ENCODE data around the gene NR2E1.

The NR2E1 gene

GRCh38 chr6:108211671-108212070 is 45.8 kb downstream of the NR2E1 start:
- DNase-seq, result no peak

GRCh38 chr6:108222064-108222463 is 56.2 kb downstream of the NR2E1 start:
- no peak for DNase-seq

GRCh38 chr6:108222504-108222903 is 56.7 kb downstream of the NR2E1 start:
- DNase-seq, result no peak

- no peak for DNase-seq
Observed at GRCh38 chr6:108227290-108227689, 61.5 kb downstream of the NR2E1 start.

GRCh38 chr6:108228416-108228815 is 62.6 kb downstream of the NR2E1 start:
- DNase-seq, result no peak

- no peak for DNase-seq
Observed at GRCh38 chr6:108235127-108235526, 69.3 kb downstream of the NR2E1 start.

- DNase-seq, result no peak
Observed at GRCh38 chr6:108236791-108237190, 71.0 kb downstream of the NR2E1 start.

- DNase-seq, result no peak
Observed at GRCh38 chr6:108238322-108238721, 72.5 kb downstream of the NR2E1 start.
